Ovary (tissue), 9 donors: Measurements from ENCODE around the gene KCTD16. TPM values are rescaled to one million over a fixed set of nuclear protein-coding genes. Genes with fewer than 3 reads are reported as not detected.

Source experiments
- DNase-seq, 5 donors: peaks; one replicate each; pipeline ENCODE4 v3.0.0-alpha.2; 2019 to 2020
- H3K27ac ChIP-seq, 2 donors: fragments of 200-600 bp; one replicate each; pipeline versions ENCODE4 v1.5.1 to v1.8.0; 2019 to 2022
- H3K27me3 ChIP-seq: fragments of 200-600 bp; one replicate; pipeline ENCODE4 v1.8.0; 2022
- H3K36me3 ChIP-seq: fragments of 200-600 bp; sonication (generic); one replicate; pipeline ENCODE4 v1.5.1; 2019
- H3K4me1 ChIP-seq: one replicate; pipeline ENCODE4 v1.8.1; 2013; ENCODE audit warnings: mild to moderate bottlenecking, moderate library complexity; ENCODE audit not compliant: insufficient read depth
- H3K4me3 ChIP-seq: fragments of 200-600 bp; sonication (generic); one replicate; pipeline ENCODE4 v1.5.1; 2017
- H3K9me3 ChIP-seq, 2 donors: fragments of 200-600 bp in 1 of 2; sonication (generic) in 1 of 2; one replicate each; pipeline versions ENCODE4 v1.5.1 to v1.8.1; 2013 to 2019; ENCODE audit warnings: mild to moderate bottlenecking in 1 of 2, moderate library complexity in 1 of 2
- CTCF ChIP-seq, 3 donors: fragments of 450-650 bp in 2 of 3; fragments of 200-600 bp in 1 of 3; IDR thresholded peaks; one replicate each; pipeline versions ENCODE4 v1.5.1 to v1.8.0; 2016 to 2022; ENCODE audit warnings: antibody characterized with exemption in 3 of 3, mild to moderate bottlenecking in 1 of 3
- EP300 ChIP-seq: sonication (generic); formaldehyde crosslinking; IDR thresholded peaks from one replicate; pipeline ENCODE4 v1.6.1; 2017; ENCODE audit warnings: antibody characterized with exemption
- POLR2A ChIP-seq: fragments of 450-650 bp; IDR thresholded peaks from one replicate; pipeline ENCODE4 v1.6.1; 2017; ENCODE audit warnings: antibody characterized with exemption, mild to moderate bottlenecking, moderate library complexity
- WGBS, 3 donors: extraction: QIAGEN DNeasy Blood & Tissue Kit in 1 of 3; methylation state at CpG; one replicate each; pipeline versions ENCODE4 v1.1.5 to v1.1.7; 2013 to 2017; 5-methylcytosine and 5-hydroxymethylcytosine counted together
- intact Hi-C, 4 donors: fragments of 100-400 bp; cut with DNase I; formaldehyde crosslinking; loops; one replicate each; pipeline versions ENCODE4 v1.11.0 to v1.15.1; 2022 to 2023
- polyA plus RNA-seq, 2 donors: library from polyadenylated mRNA; stranded (reverse); fragments of 200-250 nt in 1 of 2; fragments of 350-450 nt in 1 of 2; fragmentation: Illumina TruSeq in 1 of 2; extraction: RNeasy Lipid Tissue Mini Kit (QIAGEN cat#74804) in 1 of 2; gene quantifications; one replicate each; pipeline ENCODE4 v1.2.3, GENCODE V29; 2013 to 2014
- total RNA-seq, 7 donors: library from RNA; depleted of rRNA in 2 of 7; stranded (reverse); fragments of >200 nt in 2 of 7; fragmentation: NEBNext Ultra II Directional in 3 of 7; extraction: Animal tissue kit (Norgen Biotek cat#: 25700) in 3 of 7; gene quantifications; one replicate each; pipeline versions ENCODE4 v1.1.0 to v1.2.4, GENCODE V29; 2016 to 2023
- donor health status: DM: no; HTN: no; CAD: no; lungs with moderate emphysema.
- donor health status: DM: no; HTN: no; CAD: no.
- donor health status: Bipolar disorder and iron deficiency.
- donor health status: DM: yes; HTN: yes; CAD: no.
- donor health status: DM: no; HTN: no; CAD: no.
- donor health status: DM: yes; HTN: yes; CAD: no.

KCTD16 gene
- total and polyA plus RNA-seq, 9 donors = under 0.01 to 0.46 (median 0.13) TPM; not detected in 1

- Histone ChIP-seq H3K4me1 (no peaks in the 10 kb centered on the region), H3K27me3 (no peaks in the 10 kb centered on the region), H3K27ac (no peak overlapping the region), H3K4me3 (no peak overlapping the region), H3K36me3 (no peaks in the 10 kb centered on the region), H3K9me3 (no peaks in the 10 kb centered on the region)
- TF ChIP-seq POLR2A (no peak), CTCF (IDR thresholded peaks at IDR 0.05) (no peak), EP300 (no peak)
- 76 to 78% (median 77%) methylated on average over 4 of the region's 4 CpGs for WGBS, 3 donors
- no peak for DNase-seq
- intact Hi-C loops = no loop called here
Observed at GRCh38 chr5:144465441-144465840, 294.8 kb downstream of the KCTD16 start.

- Histone ChIP-seq H3K9me3 (no peaks in the 10 kb centered on the region), H3K27me3 (no peaks in the 10 kb centered on the region), H3K4me3 (no peak overlapping the region), H3K27ac (no peak overlapping the region), H3K4me1 (no peaks in the 10 kb centered on the region), H3K36me3 (no peaks in the 10 kb centered on the region)
- TF ChIP-seq POLR2A (no peak), EP300 (no peak), CTCF (IDR thresholded peaks at IDR 0.05) (no peak)
- DNase-seq = no peak
- 26 to 52% (median 45%) methylated on average over 2 of the region's 2 CpGs for WGBS, 3 donors
- intact Hi-C loops = no loop called here
Observed at GRCh38 chr5:144467792-144468191, 297.1 kb downstream of the KCTD16 start.

- WGBS, 3 donors = 14 to 39% (median 19%) methylated on average over 4 of the region's 4 CpGs
- TF ChIP-seq POLR2A (no peak), CTCF (IDR thresholded peaks at IDR 0.05) (no peak), EP300 (no peak)
Observed at GRCh38 chr5:144468571-144468970, 297.9 kb downstream of the KCTD16 start.

GRCh38 chr5:144469106-144469505, 298.4 kb downstream of the KCTD16 start:
- H3K36me3 ChIP-seq = no peaks in the 10 kb centered on the region
- no peak overlapping the region for H3K27ac ChIP-seq
- no peak for DNase-seq
- no peak for TF ChIP-seq POLR2A
- no peak for TF ChIP-seq EP300
- TF ChIP-seq CTCF (IDR thresholded peaks at IDR 0.05) = no peak
- H3K9me3 ChIP-seq = no peaks in the 10 kb centered on the region
- H3K27me3 ChIP-seq = no peaks in the 10 kb centered on the region
- no peak overlapping the region for H3K4me3 ChIP-seq
- intact Hi-C loops = no loop called here
- H3K4me1 ChIP-seq = no peaks in the 10 kb centered on the region
- 47 to 60% (median 56%) methylated on average over 4 of the region's 4 CpGs for WGBS, 3 donors

More at GRCh38 chr5:144468571-144468970, 297.9 kb downstream of the KCTD16 start:
- Histone ChIP-seq H3K4me1 (no peaks in the 10 kb centered on the region), H3K4me3 (no peak overlapping the region), H3K27ac (no peak overlapping the region), H3K9me3 (no peaks in the 10 kb centered on the region), H3K27me3 (no peaks in the 10 kb centered on the region), H3K36me3 (no peaks in the 10 kb centered on the region)
- intact Hi-C loops = no loop called here
- DNase-seq = no peak

GRCh38 chr5:144472221-144472620, 301.5 kb downstream of the KCTD16 start:
- H3K4me3 ChIP-seq = no peak overlapping the region
- no peaks in the 10 kb centered on the region for H3K4me1 ChIP-seq
- H3K36me3 ChIP-seq = no peaks in the 10 kb centered on the region
- 69 to 84% (median 77%) methylated on average over 2 of the region's 2 CpGs for WGBS, 3 donors
- TF ChIP-seq POLR2A (no peak), CTCF (IDR thresholded peaks at IDR 0.05) (no peak), EP300 (no peak)
- intact Hi-C loops = no loop called here
- H3K9me3 ChIP-seq = no peaks in the 10 kb centered on the region
- DNase-seq = no peak
- no peaks in the 10 kb centered on the region for H3K27me3 ChIP-seq
- H3K27ac ChIP-seq = no peak overlapping the region
